GM19035 (cell line): ENCODE data around the gene KCNQ1OT1.

Experiments used
- ATAC-seq: cut with Tn5 transposase; IDR thresholded peaks from one replicate; pipeline ENCODE4 v1.9.1; 2021; ENCODE audit not compliant: unreplicated experiment

Gene KCNQ1OT1

GRCh38 chr11:2584812-2585565 is 114.8 kb downstream of the KCNQ1OT1 start:
- ATAC-seq, result no peak

- ATAC-seq, result no peak
These were observed 115.4 kb downstream of the KCNQ1OT1 start for GRCh38 chr11:2584434-2584811.

DNA sequence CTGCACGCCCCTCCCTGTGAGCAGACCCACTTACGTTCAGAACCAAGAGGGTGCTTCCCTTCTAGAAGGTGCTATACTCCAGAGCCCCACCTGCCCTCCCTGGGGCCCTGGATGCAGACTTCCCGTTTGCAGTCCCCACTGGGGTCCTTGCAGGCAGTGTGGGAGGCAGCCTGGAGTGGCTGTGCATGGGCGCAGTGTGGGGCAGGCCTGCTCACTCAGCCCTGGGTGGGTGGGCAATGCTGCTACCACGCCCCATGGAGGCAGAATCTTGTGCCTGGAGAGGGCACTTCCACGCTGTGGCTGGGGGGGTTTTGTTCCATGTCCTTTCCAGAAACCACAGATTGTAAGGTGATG is 116.2 kb downstream of the KCNQ1OT1 start:
- no peak for ATAC-seq

DNA sequence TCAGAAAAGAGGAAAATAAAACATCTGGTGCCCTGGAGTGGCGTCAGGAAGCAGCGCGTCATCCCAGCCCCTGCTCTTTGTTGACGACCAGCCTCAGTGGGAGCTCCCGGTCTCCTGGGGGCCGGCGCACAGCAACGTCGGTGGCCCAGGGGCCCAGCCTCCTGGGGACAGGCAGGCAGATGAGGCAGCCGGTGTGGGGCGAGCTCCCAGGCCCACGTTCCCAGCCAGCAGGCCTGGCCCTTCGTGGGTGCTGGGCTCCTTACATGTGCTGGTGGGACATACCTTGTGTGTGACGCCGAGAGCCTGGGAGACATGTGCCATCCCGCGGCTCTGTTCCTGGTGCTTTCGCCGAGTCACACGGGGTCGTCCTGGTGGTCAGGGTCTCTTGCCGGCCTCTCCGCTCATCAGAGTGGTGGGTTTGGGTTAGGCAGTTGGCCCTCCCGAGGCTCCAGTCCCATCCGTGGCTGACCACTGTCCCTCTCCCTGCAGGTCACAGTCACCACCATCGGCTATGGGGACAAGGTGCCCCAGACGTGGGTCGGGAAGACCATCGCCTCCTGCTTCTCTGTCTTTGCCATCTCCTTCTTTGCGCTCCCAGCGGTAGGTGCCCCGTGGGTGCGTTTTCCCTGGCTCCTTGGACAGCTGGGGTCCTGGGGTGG is 116.7 kb downstream of the KCNQ1OT1 start:
- ATAC-seq, result no peak

- ATAC-seq, result no peak
These were observed 117.3 kb downstream of the KCNQ1OT1 start for GRCh38 chr11:2582351-2582945.

DNA sequence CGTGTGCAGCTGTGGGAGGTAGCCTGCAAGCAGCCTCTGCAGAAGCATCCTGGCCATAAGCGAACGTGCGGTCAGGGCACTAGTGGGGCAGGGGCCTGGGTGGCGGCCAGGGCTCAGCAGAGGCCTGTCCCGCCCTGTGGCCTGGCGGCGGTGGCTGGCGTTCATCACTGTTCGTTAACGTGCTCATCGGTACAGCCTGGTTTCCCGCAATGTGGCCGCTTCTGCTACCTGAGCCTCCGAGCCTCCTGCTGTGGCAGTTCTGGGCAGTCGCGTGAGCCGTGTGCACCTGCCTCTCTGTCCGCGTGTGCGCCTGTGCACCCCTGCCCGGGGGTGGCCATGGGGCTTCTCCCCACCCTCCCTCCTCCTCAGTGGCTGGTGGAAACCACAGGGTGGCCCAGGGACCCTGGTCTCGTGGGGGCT is 117.9 kb downstream of the KCNQ1OT1 start:
- ATAC-seq, result no peak

- ATAC-seq, result no peak
These were observed 118.5 kb downstream of the KCNQ1OT1 start for GRCh38 chr11:2581151-2581930.

- no peak for ATAC-seq
These were observed 119.2 kb downstream of the KCNQ1OT1 start for GRCh38 chr11:2580571-2581001.

- ATAC-seq, result no peak
These were observed 119.8 kb downstream of the KCNQ1OT1 start for GRCh38 chr11:2580061-2580421.

GRCh38 chr11:2579315-2580060 is 120.3 kb downstream of the KCNQ1OT1 start:
- no peak for ATAC-seq

- no peak for ATAC-seq
These were observed 120.9 kb downstream of the KCNQ1OT1 start for GRCh38 chr11:2578929-2579270.

- ATAC-seq, result no peak
These were observed 121.5 kb downstream of the KCNQ1OT1 start for GRCh38 chr11:2577991-2578928.

DNA sequence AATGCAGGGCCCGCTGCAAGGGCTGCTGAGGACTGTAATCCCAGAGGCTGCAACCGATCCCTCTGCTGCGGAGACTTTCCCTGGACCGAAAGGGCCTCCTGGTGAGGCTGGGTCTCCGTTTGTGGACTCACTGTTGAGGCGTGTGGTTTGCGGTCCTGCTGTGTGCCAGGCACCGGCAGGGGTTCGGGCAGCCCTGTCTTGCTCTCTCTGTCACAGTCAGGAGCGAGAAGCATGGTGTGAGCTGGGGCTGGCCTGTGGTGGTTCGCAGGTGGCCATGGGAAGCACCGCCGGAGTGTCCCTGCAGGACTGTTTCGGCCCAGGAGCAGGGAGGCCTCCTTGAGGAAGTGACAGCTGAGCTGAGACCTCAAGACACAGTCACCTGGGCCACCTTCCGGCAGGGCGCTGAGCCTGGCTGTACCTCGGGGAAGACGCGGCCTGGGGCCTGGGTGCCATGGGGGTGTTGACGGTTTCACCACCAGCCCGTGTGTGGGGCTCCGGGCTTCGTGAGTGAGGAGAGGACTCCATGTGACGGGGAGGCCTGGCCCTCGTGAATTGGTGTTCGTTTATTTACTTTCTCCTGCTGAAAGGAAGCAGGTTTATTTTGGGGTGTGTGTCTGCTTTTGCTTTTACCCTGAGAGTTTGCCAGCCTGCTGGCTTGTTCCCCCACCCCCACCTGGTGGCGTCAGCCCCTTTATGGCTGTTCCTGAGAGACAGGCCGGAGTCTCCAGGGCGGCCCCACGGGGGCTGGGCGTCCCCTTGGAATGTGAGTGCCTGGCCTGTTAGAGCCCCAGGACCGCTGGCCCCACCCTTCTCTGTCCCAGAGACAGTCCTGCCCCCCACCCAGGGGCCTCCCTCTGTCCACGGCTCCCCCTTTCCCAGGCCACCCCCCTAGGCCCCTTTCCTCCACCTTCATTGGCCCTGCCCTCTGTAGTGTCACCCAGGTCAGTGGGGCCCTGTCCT is 122.5 kb downstream of the KCNQ1OT1 start:
- no peak for ATAC-seq

- ATAC-seq, result no peak
These were observed 123.2 kb downstream of the KCNQ1OT1 start for GRCh38 chr11:2576549-2576948.

DNA sequence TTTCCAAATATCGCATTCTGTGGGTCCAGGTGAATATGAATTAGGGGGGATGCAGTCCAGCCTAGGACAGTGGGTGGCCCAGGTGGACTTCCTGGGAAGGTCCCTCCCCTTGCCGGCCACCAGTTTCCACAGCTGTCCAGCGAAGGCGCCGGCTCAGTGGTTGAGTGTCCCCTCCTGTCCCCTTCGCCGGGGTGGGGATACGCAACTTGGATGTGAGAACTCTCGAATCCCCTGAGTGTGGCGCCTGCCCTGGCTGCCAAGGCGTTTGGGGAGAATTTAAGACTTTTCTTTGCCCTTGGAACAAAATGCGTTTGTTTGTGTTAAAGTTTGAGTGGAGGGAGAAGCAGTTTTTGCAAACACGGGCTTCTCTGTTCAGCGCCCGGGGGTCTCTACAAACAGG is 123.7 kb downstream of the KCNQ1OT1 start:
- ATAC-seq, result no peak

DNA sequence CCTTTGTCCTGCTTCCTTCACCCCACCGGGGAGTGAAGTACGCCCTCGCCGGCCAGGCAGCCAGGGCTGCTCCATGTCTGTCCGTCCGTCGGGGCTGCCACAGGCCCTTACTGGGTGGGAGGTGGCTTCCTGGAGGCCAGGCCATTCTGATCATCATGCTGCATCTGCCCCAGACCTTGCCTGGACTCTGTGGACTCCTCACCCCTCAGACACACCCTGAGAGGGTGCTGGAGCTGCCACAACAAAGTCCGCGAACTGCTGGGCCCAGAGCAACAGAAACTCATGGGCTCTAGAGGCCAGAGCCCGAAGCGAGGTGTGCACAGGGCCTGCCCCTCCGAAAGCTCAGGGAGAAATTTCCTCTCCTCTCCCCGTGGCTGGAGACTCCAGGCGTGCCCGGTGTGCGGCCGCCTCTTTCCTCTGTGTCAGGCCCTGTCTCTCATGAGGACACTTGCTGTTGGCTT is 124.2 kb downstream of the KCNQ1OT1 start:
- no peak for ATAC-seq

DNA sequence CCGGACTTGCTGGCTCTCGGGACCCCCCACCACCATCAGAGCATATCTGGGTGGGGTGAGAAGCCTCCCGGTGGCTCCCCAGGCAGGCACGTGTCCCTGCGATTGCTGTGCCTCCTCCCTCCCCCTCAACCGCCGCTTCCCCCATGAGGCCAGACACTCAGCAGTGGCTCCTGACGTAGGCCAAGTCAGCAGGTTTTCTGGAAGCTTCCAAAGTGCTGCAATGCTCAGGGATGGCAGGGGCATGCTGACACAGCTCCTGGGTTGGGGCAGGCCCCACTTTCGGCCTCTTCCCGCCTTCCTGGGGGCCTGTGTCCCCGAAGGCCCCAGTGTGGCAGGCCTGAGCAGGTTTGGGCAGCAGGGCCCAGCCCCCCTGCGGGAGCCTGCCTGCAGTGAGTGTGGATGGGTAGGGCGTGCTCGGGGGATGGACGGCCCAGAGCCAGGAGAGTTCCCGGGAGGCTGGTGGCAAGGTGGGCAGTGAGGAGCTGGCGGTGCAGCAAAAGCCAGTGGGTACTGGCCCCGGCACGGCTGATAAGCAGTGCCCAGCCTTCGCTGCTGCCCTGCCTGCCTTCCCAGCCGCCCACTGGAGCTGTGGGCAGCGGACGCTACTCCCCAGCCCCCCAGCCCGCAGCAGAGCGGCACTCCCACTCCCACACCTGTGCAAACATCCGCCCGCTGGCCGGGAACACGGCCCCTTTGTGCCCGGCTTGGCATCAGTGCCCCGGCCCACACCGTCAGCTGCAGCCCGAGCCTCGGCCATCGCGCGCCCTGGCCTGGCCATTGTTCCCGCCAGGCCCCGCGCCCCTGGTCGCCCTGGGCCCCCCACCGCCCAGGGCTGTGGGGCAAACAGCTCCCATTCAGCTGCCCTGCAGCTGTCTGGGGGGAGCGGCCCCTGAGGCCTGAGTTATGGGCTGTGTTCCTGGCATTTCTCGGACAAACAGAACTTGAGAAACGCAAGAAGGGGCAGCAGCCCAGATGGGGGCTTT is 125.0 kb downstream of the KCNQ1OT1 start:
- ATAC-seq, result no peak
